ENCODE data around the gene HBB.

HBB gene

DNA sequence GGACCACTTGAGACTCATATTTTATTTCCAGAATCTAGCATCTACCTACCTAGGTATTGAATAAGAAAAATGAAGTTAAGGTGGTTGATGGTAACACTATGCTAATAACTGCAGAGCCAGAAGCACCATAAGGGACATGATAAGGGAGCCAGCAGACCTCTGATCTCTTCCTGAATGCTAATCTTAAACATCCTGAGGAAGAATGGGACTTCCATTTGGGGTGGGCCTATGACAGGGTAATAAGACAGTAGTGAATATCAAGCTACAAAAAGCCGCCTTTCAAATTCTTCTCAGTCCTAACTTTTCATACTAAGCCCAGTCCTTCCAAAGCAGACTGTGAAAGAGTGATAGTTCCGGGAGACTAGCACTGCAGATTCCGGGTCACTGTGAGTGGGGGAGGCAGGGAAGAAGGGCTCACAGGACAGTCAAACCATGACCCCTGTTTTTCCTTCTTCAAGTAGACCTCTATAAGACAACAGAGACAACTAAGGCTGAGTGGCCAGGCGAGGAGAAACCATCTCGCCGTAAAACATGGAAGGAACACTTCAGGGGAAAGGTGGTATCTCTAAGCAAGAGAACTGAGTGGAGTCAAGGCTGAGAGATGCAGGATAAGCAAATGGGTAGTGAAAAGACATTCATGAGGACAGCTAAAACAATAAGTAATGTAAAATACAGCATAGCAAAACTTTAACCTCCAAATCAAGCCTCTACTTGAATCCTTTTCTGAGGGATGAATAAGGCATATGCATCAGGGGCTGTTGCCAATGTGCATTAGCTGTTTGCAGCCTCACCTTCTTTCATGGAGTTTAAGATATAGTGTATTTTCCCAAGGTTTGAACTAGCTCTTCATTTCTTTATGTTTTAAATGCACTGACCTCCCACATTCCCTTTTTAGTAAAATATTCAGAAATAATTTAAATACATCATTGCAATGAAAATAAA, 2.1 kb downstream of the HBB start:
- no peak for DNase-seq

DNA sequence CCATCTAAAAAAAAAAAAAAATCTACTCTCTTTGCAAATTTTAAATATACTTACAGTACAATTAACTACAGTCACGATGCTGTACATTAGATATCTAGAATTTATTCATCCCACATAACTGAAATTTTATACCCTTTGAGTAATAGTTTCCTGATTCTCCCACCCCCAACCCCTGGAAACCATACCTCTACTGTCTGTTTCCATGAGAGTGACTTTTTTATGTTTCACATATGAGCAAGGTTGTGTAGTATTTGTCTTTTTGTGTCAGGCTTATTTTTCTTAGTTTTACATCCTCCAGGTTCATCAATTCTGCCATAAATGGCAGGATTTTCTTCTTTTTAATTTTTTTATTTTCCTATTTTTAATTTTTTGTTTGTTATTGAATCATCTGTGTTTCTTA, 3.2 kb downstream of the HBB start:
- no peak for DNase-seq

DNA sequence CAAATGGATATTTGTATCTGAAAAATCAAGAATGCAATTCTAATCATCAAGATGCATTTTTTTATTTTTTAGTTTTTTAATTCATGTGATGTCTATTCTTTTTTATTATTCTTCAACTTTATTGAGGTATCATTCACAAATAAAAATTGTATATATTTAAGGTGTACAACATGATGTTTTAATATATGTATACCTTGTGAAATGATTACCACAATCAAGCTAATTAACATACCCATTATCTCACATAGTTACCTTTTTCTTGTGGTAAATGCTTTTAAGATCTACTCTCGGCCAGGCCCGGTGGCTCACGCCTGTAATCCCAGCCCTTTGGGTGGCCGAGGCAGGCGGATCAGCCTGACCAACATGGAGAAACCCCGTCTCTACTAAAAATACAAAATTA, 3.7 kb downstream of the HBB start:
- DNase-seq, result no peak

DNA sequence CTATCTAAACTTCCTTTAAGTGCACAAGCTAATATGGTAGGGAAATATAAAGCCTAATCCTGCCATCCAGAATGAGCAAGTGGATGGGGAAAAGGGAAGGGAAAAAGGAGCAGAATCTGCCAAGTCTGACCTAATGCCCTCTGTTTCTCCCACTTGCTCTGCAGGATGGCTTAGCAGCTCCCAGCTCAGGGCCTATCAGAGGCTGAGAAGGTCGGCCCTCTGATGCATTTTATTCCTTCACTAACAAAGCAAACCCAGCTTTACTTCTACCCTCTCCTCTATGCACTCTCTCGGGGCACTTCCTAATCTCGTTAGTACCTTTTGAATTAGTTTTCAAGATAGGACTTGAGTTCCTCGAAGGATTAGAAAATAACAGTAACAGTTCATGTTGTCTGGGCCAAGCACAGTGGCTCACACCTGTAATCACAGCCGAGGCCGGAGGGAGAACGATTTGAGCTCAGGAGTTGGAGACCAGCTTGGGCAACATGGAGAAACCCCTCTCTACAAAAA, 16.4 kb downstream of the HBB start:
- DNase-seq, result no peak

DNA sequence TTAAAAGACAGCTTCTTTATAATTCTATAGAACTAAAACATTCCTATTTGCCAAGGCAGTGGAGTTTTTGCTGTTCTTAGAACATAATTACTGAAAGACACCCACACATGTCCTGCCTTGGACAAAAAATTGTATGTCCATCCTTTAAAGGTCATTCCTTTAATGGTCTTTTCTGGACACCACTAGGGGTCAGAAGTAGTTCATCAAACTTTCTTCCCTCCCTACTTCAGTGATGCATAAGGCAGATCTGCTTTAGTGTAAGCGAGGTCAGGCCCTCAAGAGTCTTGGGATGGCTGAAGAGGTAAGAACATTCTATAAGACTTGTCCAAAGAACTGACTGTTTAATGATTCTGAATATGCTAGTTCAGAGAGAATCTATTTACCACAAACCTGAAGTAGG, 22.1 kb downstream of the HBB start:
- no peak for DNase-seq

DNA sequence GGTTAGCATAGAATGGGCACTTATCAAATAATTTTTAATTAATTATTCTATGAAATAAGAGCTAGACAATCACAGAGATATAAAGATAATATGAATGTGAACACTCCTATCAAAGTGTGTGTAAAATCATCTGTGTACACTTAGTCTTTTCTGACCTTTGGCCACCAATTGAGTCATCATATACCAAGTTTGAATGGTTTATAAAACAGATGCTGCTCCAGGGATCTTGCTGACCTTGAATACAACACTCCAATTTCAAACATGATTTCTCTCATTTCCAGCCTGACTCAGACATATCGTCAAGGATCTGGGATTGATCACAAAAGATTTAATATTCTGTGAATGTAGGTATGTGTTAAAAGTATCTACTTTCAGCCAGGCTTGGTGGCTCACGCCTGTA, 23.5 kb downstream of the HBB start:
- DNase-seq, result no peak

DNA sequence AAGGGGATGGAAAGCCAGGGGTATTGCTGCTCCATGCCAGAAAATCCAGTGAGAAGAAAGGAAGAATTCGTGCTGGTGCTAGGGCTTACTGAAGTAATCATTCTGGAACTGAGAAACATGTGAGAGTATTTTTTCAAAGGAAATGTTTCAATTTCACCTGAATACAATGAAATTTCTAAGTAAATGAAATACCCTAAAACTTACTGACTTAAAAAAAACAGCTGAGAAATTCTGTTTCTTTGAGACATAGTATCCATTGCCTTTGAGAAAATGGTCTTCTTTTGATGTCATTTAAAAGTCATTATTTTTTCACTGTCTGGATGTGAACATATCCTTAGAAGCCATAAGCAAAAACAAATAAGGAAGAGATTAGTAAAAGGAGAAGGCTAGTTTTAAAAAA, 26.3 kb downstream of the HBB start, which contains the start of gene OR51V1:
Gene OR51V1, minus strand, starts transcription at position 101 of the 400 bp plus-strand sequence. Its CDS starts 0 bp downstream, at position 101.
- no peak for DNase-seq

DNA sequence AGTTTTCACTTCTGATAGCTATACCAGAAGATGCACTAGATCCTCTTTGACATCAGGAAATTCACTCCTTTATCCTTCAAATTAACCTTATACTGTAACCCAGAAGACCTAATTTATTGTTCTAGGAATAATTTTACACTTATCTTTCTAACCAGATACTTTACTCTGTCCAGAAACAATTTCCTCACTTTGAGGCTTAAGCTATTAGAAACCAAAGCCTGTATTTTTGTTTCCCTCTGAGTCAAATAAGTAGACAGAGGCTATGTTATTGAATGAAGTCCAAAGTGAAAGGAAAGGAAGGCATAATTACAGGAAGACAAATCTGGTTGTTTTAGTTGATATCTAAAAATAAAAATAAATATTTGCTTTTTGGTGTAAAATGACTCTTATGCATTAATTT, 28.6 kb downstream of the HBB start:
- no peak for DNase-seq

DNA sequence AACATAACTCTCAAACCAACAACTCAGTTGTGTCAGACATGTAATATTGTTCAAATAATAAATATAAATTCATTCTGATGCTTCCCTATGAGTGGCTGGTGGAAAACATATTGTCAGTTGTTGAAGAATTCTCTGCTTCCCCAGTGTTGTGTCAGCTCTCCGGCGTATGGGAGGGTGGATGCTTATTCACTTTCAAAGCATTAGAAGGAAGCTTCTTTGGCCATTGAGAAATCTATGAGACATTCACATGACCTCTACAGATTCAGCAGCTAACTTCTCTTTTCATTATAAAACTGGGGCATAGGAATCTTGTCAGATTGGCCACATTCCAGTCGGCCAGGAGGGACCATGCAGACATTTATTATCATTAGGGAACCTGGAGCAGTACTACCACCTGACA, 29.3 kb downstream of the HBB start:
- no peak for DNase-seq

DNA sequence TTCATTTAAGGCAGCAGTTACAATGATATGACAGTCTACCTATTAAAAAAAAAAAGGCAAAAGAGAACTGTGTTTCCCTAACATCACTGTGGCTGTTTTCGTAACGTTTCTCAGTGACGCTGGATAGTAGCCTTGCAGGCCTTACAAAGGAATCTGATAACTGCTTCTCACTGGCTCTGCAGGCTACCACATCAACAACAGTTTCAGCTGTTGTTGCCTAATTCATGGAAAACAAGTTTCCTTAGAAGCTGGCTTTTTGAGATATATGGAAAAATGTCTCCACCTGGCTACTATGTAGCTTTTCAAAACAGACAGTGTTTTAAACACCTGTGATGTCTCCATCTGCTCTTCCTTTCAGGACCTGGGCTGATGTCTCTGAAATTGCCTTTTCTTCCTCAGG, 30.1 kb downstream of the HBB start:
- DNase-seq, result no peak

DNA sequence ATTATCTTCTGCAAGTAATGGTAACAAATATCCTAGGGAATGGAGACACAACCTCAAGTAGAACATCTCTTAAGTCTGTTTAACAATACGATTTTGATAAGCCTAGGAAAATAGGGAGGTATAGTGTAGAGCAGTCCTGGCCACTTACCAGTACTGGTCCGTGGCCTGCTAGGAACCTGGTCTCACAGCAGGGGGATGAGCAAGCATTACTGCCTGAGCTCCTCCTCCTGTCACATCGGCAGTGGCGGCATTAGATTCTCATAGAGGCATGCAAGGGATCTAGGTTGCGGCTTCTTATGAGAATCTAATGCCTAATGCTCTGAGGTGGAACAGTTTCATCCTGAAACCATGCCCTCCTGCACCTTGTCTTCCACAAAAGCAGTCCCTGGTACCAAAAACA, 30.8 kb downstream of the HBB start:
- DNase-seq, result no peak

DNA sequence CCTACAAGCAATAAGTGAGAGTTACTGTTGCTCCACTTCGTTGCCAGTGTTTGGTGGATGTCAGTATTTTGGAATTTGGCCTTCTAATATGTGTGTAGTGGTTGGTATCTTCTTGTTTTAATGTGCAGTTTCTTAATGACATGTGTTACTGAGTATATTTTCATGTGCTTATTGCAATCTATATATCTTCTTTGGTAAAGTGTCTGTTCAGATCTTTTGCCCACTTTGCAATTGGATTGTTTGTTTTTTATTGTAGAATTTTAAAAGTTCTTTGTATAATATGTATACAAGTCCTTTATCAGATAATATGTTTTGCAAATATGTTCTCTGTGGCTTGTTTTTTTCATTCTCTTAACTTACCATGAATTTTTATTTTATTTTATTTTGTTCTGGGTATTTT, 34.1 kb downstream of the HBB start:
- no peak for DNase-seq

DNA sequence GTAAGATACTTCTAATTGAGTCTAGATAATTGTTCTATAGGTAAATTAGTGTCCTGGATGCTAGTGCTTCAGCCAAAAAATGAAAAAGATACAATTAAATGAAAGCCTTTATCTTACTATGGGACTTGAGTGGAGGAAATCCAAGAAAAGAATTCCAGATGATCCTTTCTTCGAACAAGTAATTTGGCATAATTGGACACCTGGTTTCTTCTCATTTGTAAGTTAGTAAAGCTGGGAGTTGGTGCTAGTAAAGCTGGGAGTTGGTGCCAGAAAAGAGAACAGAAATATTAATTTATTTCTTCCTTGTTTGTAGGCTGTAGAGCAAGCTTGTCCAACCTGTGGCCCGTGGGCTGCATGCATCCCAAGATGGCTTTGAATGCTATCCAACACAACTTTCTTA, 38.7 kb downstream of the HBB start:
- no peak for DNase-seq

DNA sequence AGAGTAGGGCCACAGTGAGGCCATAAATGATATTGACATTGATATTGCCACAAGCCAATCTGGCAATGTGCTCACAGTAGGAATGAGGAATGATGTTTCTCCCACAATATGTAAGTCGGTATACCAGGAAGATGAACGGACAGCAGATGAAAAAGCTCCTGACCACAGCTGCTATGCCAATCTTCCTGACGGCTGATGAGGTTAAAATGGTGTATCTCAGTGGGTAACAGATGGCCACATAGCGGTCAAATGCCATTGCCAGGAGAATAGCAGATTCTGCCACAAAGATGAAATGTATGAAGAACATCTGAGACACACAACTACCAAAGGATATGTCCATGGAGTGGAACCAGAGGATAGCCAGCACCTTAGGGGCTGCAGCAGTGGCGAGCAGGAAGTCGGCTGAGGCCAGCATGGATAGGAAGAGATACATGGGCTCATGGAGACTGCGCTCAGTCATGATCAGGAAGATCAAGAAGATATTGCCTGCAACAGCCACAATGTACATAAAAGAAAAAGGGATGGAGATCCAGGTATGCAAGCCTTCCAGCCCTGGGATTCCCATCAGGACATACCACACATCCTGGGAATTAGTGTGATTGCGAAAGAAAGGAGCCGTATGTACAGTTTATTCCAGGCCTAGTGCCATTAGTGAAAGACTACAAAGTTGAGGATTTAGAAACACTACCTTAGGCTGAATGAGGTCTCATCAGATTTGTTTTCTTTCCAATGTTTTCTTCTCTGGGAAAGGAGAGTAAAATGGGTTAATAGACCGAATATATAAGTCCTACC, 48.6 kb downstream of the HBB start:
- no peak for DNase-seq
